B cell (primary cell): ENCODE measurements around the gene MTHFD1L.

Experiments used
- CTCF ChIP-seq: fragments of 200-600 bp; IDR thresholded peaks from one replicate; pipeline ENCODE4 v1.8.0; 2022; ENCODE audit warnings: antibody characterized with exemption, mild to moderate bottlenecking
- EZH2 ChIP-seq: IDR thresholded peaks from 2 replicates; pipeline ENCODE4 v1.6.1; 2012; ENCODE audit warnings: borderline replicate concordance, low read depth, mild to moderate bottlenecking, moderate library complexity, low read length; ENCODE audit not compliant: insufficient read depth, poor library complexity, severe bottlenecking

- TF ChIP-seq CTCF (no peak), EZH2 (no peak)
Observed at GRCh38 chr6:150953851-150954250, 88.3 kb downstream of the MTHFD1L start.
